Mesenchymal stem cell (in vitro differentiated cells and primary cell): ENCODE results near the gene ALOX12B.

Experiments
- DNase-seq: peaks from one replicate; pipeline ENCODE4 v3.0.0-alpha.2; 2013
- H2AFZ ChIP-seq: one replicate; pipeline ENCODE4 v1.6.1; 2013; ENCODE audit warnings: low read depth, mild to moderate bottlenecking, control low read depth, inconsistent platforms, low read length, moderate library complexity
- H2AK5ac ChIP-seq: 2 replicates; pipeline ENCODE4 v1.6.1; 2013; ENCODE audit warnings: low read length, moderate library complexity, mild to moderate bottlenecking, inconsistent platforms; ENCODE audit not compliant: severe bottlenecking
- H2BK120ac ChIP-seq: one replicate; pipeline ENCODE4 v1.6.1; 2013; ENCODE audit warnings: low read depth, mild to moderate bottlenecking, inconsistent platforms, low read length, moderate library complexity
- H2BK12ac ChIP-seq, 2 experiments: one replicate each; pipeline ENCODE4 v1.6.1; 2013; ENCODE audit warnings: inconsistent platforms in 2 of 2, low read length in 2 of 2, mild to moderate bottlenecking in 2 of 2, moderate library complexity in 2 of 2, control low read depth in 1 of 2
- H2BK15ac ChIP-seq: one replicate; pipeline ENCODE4 v1.6.1; 2013; ENCODE audit warnings: mild to moderate bottlenecking, low read depth, inconsistent platforms; ENCODE audit not compliant: poor library complexity, severe bottlenecking
- H2BK5ac ChIP-seq: 2 replicates; pipeline ENCODE4 v1.6.1; 2013; ENCODE audit warnings: low read depth, mild to moderate bottlenecking, low read length, control low read depth, inconsistent platforms; ENCODE audit not compliant: poor library complexity, severe bottlenecking
- H3K14ac ChIP-seq, 2 experiments: one replicate each; pipeline ENCODE4 v1.6.1; 2013; ENCODE audit warnings: inconsistent platforms in 2 of 2, low read length in 2 of 2, control low read depth in 1 of 2, mild to moderate bottlenecking in 1 of 2, moderate library complexity in 1 of 2
- H3K18ac ChIP-seq, 2 experiments: one replicate each; pipeline ENCODE4 v1.6.1; 2013; ENCODE audit warnings: inconsistent platforms in 2 of 2, low read length in 2 of 2, control low read depth in 1 of 2, low read depth in 1 of 2, mild to moderate bottlenecking in 1 of 2
- H3K23ac ChIP-seq, 2 experiments: one replicate each; pipeline ENCODE4 v1.6.1; 2013; ENCODE audit warnings: inconsistent platforms in 2 of 2, low read length in 2 of 2, mild to moderate bottlenecking in 2 of 2, moderate library complexity in 2 of 2, control low read depth in 1 of 2
- H3K27ac ChIP-seq: 2 replicates; pipeline ENCODE4 v1.5.1; 2013; ENCODE audit warnings: mild to moderate bottlenecking, moderate library complexity, low read length, control low read depth, inconsistent platforms; ENCODE audit not compliant: poor library complexity, severe bottlenecking
- H3K27me3 ChIP-seq, 2 experiments: 2 replicates each; pipeline versions ENCODE4 v1.6.1 to v1.7.0; 2013; ENCODE audit warnings: low read length in 2 of 2, mild to moderate bottlenecking in 2 of 2, moderate library complexity in 2 of 2, control low read depth in 1 of 2, inconsistent platforms in 1 of 2; ENCODE audit not compliant: control insufficient read depth in 1 of 2, insufficient read depth in 1 of 2
- H3K36me3 ChIP-seq, 2 experiments: 2 replicates each; pipeline versions ENCODE4 v1.6.1 to v1.7.0; 2013; ENCODE audit warnings: low read length in 2 of 2, control low read depth in 1 of 2, inconsistent platforms in 1 of 2, low read depth in 1 of 2, mild to moderate bottlenecking in 1 of 2; ENCODE audit not compliant: insufficient read depth in 2 of 2, control insufficient read depth in 1 of 2
- H3K4ac ChIP-seq, 2 experiments: one replicate each; pipeline ENCODE4 v1.6.1; 2013; ENCODE audit warnings: inconsistent platforms in 2 of 2, low read length in 2 of 2, mild to moderate bottlenecking in 2 of 2, moderate library complexity in 2 of 2, control low read depth in 1 of 2, low read depth in 1 of 2
- H3K4me1 ChIP-seq: 2 replicates; pipeline ENCODE4 v1.6.1; 2013; ENCODE audit warnings: low read depth, low read length, control low read depth; ENCODE audit not compliant: control insufficient read depth, insufficient read depth
- H3K4me2 ChIP-seq: 2 replicates; pipeline ENCODE4 v1.6.1; 2013; ENCODE audit warnings: low read length, mild to moderate bottlenecking, inconsistent platforms; ENCODE audit not compliant: poor library complexity, severe bottlenecking
- H3K4me3 ChIP-seq, 2 experiments: 2 replicates each; pipeline versions ENCODE4 v1.5.1 to v1.7.0; 2013; ENCODE audit warnings: low read length in 2 of 2, mild to moderate bottlenecking in 2 of 2, control low read depth in 1 of 2, low read depth in 1 of 2; ENCODE audit not compliant: insufficient read depth in 1 of 2
- H3K79me1 ChIP-seq: replicated peaks from 2 replicates; pipeline ENCODE4 v1.6.1; 2013; ENCODE audit warnings: mild to moderate bottlenecking, control low read depth, low read length, inconsistent platforms; ENCODE audit not compliant: poor library complexity, severe bottlenecking
- H3K9ac ChIP-seq: 2 replicates; pipeline ENCODE4 v1.7.0; 2013; ENCODE audit warnings: mild to moderate bottlenecking, low read length, moderate library complexity
- H3K9me3 ChIP-seq: 2 replicates; pipeline ENCODE4 v1.7.0; 2013; ENCODE audit warnings: mild to moderate bottlenecking, low read length; ENCODE audit not compliant: control insufficient read depth
- H4K8ac ChIP-seq: one replicate; pipeline ENCODE4 v1.6.1; 2013; ENCODE audit warnings: inconsistent platforms, mild to moderate bottlenecking, low read length, moderate library complexity
- H4K91ac ChIP-seq: one replicate; pipeline ENCODE4 v1.6.1; 2013; ENCODE audit warnings: mild to moderate bottlenecking, low read length, inconsistent platforms
- WGBS: methylation state at CpG from one replicate; pipeline ENCODE4 v1.1.7; 2013; ENCODE audit warnings: mixed read lengths; 5-methylcytosine and 5-hydroxymethylcytosine counted together

ALOX12B gene

GRCh38 chr17:8100111-8100510 lies 12.6 kb upstream of the ALOX12B start:
- Histone ChIP-seq H3K9ac (no peak overlapping the region), H2BK15ac (no peak overlapping the region), H3K4me1 (no peaks in the 10 kb centered on the region), H3K4me3 (no peak overlapping the region), H3K23ac (no peak overlapping the region), H3K4ac (no peak overlapping the region), H3K36me3 (no peaks in the 10 kb centered on the region), H3K14ac (no peak overlapping the region), H2BK5ac (no peak overlapping the region), H3K79me1 (no peaks in the 10 kb centered on the region), H2BK12ac (no peak overlapping the region), H3K9me3 (no peaks in the 10 kb centered on the region), H4K8ac (no peak overlapping the region), H2AK5ac (no peak overlapping the region), H3K18ac (no peak overlapping the region), H2AFZ (no peak overlapping the region), H2BK120ac (no peak overlapping the region), H3K4me2 (no peak overlapping the region), H3K27ac (no peak overlapping the region), H4K91ac (no peak overlapping the region), H3K27me3 (peaks cover 24 to 33% of the 10 kb centered on the region in 2 experiments)
- no peak for DNase-seq
- 82% methylated on average over 2 of the region's 2 CpGs for WGBS

- no peak overlapping the region for H2BK12ac ChIP-seq
- no peak overlapping the region for H2BK15ac ChIP-seq
- no peak overlapping the region for H3K4me3 ChIP-seq
- no peak for DNase-seq
- no peak overlapping the region for H3K9ac ChIP-seq
- no peak overlapping the region for H2AK5ac ChIP-seq
- no peak overlapping the region for H3K4ac ChIP-seq
- no peak overlapping the region for H2BK5ac ChIP-seq
- H3K4me1 ChIP-seq = no peaks in the 10 kb centered on the region
- no peaks in the 10 kb centered on the region for H3K9me3 ChIP-seq
- no peak overlapping the region for H3K27ac ChIP-seq
- no peak overlapping the region for H4K8ac ChIP-seq
- H3K79me1 ChIP-seq = no peaks in the 10 kb centered on the region
- no peak overlapping the region for H3K4me2 ChIP-seq
- H2BK120ac ChIP-seq = no peak overlapping the region
- no peaks in the 10 kb centered on the region for H3K36me3 ChIP-seq
- peaks cover 34 to 46% of the 10 kb centered on the region in 2 experiments for H3K27me3 ChIP-seq
- H4K91ac ChIP-seq = no peak overlapping the region
- no peak overlapping the region for H2AFZ ChIP-seq
- H3K23ac ChIP-seq = no peak overlapping the region
- H3K18ac ChIP-seq = no peak overlapping the region
- no peak overlapping the region for H3K14ac ChIP-seq
- WGBS = 85% methylated on average over 8 of the region's 8 CpGs
These were observed 9.0 kb upstream of the ALOX12B start for GRCh38 chr17:8096541-8096940.

- H3K23ac ChIP-seq = no peak overlapping the region
- H3K9me3 ChIP-seq = no peaks in the 10 kb centered on the region
- H2AFZ ChIP-seq = no peak overlapping the region
- H2BK12ac ChIP-seq = no peak overlapping the region
- WGBS = 66% methylated on average over 4 of the region's 6 CpGs
- no peak overlapping the region for H3K18ac ChIP-seq
- H3K4ac ChIP-seq = no peak overlapping the region
- no peak overlapping the region for H3K27ac ChIP-seq
- no peak overlapping the region for H3K14ac ChIP-seq
- H2BK5ac ChIP-seq = no peak overlapping the region
- H4K8ac ChIP-seq = no peak overlapping the region
- H2BK120ac ChIP-seq = no peak overlapping the region
- H3K36me3 ChIP-seq = no peaks in the 10 kb centered on the region
- DNase-seq = no peak
- H2BK15ac ChIP-seq = no peak overlapping the region
- H3K4me1 ChIP-seq = no peaks in the 10 kb centered on the region
- H3K9ac ChIP-seq = no peak overlapping the region
- no peaks in the 10 kb centered on the region for H3K79me1 ChIP-seq
- no peak overlapping the region for H4K91ac ChIP-seq
- peaks cover 46 to 57% of the 10 kb centered on the region in 2 experiments for H3K27me3 ChIP-seq
- H3K4me3 ChIP-seq = no peak overlapping the region
- H2AK5ac ChIP-seq = no peak overlapping the region
- H3K4me2 ChIP-seq = no peak overlapping the region
These were observed 7.8 kb upstream of the ALOX12B start for GRCh38 chr17:8095361-8095760.

GRCh38 chr17:8091033-8091687 lies 3.6 kb upstream of the ALOX12B start:
- no peak overlapping the region for H2AFZ ChIP-seq
- 76% methylated on average over 9 of the region's 9 CpGs for WGBS

More at GRCh38 chr17:8091033-8091687, 3.6 kb upstream of the ALOX12B start:
- Histone ChIP-seq H3K4ac (no peak overlapping the region), H3K36me3 (no peaks in the 10 kb centered on the region), H2BK5ac (no peak overlapping the region), H3K9ac (no peak overlapping the region), H3K27me3 (peaks cover 67 to 76% of the 10 kb centered on the region in 2 experiments), H4K8ac (no peak overlapping the region), H3K18ac (no peak overlapping the region), H3K9me3 (no peaks in the 10 kb centered on the region), H3K4me1 (peaks cover 2% of the 10 kb centered on the region), H3K4me3 (no peak overlapping the region), H3K27ac (no peak overlapping the region), H3K4me2 (no peak overlapping the region), H2BK15ac (no peak overlapping the region), H2AK5ac (no peak overlapping the region), H3K79me1 (no peaks in the 10 kb centered on the region), H3K14ac (no peak overlapping the region), H2BK120ac (no peak overlapping the region), H3K23ac (no peak overlapping the region), H4K91ac (no peak overlapping the region), H2BK12ac (no peak overlapping the region)
- no peak for DNase-seq
